Ishikawa (cell line): Measurements from ENCODE around the gene C6orf15.

ENCODE experiments used
- CEBPB ChIP-seq: IDR thresholded peaks from 2 replicates; pipeline ENCODE4 v1.6.1; 2012
- CREB1 ChIP-seq: IDR thresholded peaks from 2 replicates; pipeline ENCODE4 v1.6.1; 2012; ENCODE audit warnings: low read depth
- EGR1 ChIP-seq: IDR thresholded peaks from 2 replicates; pipeline ENCODE4 v1.6.1; 2012
- EP300 ChIP-seq: IDR thresholded peaks from 2 replicates; pipeline ENCODE4 v1.6.1; 2012; ENCODE audit warnings: borderline replicate concordance
- FOXM1 ChIP-seq: IDR thresholded peaks from 2 replicates; pipeline ENCODE4 v1.6.1; 2012; ENCODE audit warnings: low read depth, borderline replicate concordance
- MAX ChIP-seq: IDR thresholded peaks from 2 replicates; pipeline ENCODE4 v1.6.1; 2012
- NFIC ChIP-seq: IDR thresholded peaks from 2 replicates; pipeline ENCODE4 v1.6.1; 2012
- RAD21 ChIP-seq: IDR thresholded peaks from 2 replicates; pipeline ENCODE4 v1.6.1; 2012; ENCODE audit warnings: low read depth
- TAF1 ChIP-seq: IDR thresholded peaks from 2 replicates; pipeline ENCODE4 v1.6.1; 2012; ENCODE audit warnings: low read depth, mild to moderate bottlenecking
- TCF12 ChIP-seq: IDR thresholded peaks from 2 replicates; pipeline ENCODE4 v1.6.1; 2012; ENCODE audit warnings: low read depth
- TEAD4 ChIP-seq: IDR thresholded peaks from 2 replicates; pipeline ENCODE4 v1.6.1; 2012
- USF1 ChIP-seq: IDR thresholded peaks from 2 replicates; pipeline ENCODE4 v1.6.1; 2012
- YY1 ChIP-seq: IDR thresholded peaks from 2 replicates; pipeline ENCODE4 v1.6.1; 2012; ENCODE audit warnings: low read depth
- ZBTB7A ChIP-seq: IDR thresholded peaks from 2 replicates; pipeline ENCODE4 v1.6.1; 2012; ENCODE audit warnings: low read depth
- TF ChIP-seq, protein P1 (sequence below): IDR thresholded peaks from 2 replicates; pipeline ENCODE4 v1.6.1; 2012; ENCODE audit warnings: low read depth, mild to moderate bottlenecking

C6orf15 gene

DNA sequence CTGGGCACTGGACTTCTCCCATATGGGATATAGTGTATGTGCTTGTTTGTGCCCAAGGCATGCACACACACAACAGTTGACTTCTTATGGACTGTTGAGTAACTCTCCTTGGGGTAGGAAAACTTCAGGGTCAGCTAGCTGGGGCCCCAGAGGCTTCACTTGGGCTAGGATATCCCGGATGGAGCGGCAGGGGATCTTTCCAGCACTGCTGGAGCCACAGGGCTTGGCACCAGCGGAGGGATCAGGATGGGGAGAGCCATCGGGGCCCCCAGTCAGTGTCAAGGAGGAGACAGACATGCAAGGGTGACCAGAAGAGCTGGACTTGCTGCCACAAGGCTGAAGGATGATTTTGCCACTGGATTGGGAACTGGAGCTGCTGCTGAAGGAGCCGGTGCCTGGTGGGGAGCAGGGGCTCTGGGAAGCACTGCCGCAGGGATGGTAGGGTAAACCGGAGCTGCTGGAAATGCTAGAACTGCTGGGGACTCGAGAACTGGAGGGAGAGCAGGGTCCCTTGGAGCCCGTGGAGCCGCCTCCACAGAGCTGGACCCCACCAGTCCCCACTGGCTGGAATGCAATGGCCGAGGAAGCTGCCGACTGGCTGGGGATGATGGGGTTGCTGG is 3.7 kb upstream of the C6orf15 start:
- no peak for TF ChIP-seq FOXM1
- TF ChIP-seq, protein P1, sequence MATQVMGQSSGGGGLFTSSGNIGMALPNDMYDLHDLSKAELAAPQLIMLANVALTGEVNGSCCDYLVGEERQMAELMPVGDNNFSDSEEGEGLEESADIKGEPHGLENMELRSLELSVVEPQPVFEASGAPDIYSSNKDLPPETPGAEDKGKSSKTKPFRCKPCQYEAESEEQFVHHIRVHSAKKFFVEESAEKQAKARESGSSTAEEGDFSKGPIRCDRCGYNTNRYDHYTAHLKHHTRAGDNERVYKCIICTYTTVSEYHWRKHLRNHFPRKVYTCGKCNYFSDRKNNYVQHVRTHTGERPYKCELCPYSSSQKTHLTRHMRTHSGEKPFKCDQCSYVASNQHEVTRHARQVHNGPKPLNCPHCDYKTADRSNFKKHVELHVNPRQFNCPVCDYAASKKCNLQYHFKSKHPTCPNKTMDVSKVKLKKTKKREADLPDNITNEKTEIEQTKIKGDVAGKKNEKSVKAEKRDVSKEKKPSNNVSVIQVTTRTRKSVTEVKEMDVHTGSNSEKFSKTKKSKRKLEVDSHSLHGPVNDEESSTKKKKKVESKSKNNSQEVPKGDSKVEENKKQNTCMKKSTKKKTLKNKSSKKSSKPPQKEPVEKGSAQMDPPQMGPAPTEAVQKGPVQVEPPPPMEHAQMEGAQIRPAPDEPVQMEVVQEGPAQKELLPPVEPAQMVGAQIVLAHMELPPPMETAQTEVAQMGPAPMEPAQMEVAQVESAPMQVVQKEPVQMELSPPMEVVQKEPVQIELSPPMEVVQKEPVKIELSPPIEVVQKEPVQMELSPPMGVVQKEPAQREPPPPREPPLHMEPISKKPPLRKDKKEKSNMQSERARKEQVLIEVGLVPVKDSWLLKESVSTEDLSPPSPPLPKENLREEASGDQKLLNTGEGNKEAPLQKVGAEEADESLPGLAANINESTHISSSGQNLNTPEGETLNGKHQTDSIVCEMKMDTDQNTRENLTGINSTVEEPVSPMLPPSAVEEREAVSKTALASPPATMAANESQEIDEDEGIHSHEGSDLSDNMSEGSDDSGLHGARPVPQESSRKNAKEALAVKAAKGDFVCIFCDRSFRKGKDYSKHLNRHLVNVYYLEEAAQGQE: no peak
- TF ChIP-seq USF1: no peak
- no peak for TF ChIP-seq MAX
- TF ChIP-seq TAF1: no peak

DNA sequence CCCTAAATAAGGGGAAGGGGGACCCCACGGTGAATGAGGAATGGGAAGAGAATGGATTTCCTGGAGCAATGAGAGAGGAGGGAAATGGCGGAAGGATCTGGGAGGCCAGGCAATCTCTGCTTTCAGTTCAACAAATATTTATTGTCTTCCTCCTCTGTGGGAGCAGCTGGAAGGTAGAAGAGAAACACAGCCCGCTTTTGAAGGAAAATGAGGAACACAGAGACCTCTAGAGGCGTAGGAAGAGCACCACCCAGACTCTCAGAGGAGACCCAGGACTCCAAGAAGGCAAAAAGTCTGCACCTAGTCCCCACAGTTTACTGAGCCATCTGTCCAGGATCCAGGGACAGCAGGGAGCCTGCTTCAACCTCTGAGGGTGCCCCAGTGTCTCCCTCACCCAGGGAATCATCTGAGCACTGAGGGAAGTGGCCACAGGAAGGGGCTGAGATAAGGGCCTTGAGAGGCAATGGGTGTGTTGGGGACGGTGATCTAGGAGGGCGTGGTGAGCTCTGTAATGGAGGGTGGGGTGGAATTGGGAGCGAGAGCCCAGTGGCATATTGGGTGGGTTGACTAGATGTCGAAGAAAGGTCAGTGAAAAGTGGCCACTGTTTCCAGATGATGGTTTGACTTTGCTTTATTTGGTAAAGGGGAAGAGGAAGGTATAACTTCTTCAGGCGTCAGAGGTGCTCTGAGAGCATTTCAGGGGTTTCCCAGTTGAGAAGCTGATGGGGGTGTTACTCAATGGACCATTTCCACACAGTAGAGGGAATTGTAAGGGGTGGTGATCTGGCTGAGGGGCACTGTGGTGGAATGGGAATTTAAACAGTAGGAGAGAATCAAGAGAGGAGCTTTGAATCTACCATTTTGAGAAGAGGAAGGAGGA is 2.8 kb upstream of the C6orf15 start:
- TF ChIP-seq ZBTB7A (no peak), RAD21 (peak; percentile 34; the same call in 1 of the 2 replicates)

GRCh38 chr6:31114541-31114878 is 2.1 kb upstream of the C6orf15 start, which contains the start of gene PSORS1C1:
Gene PSORS1C1 (plus strand): TSS chr6:31114800. CDS start chr6:31129633, 14,833 bp downstream.
- TF ChIP-seq CEBPB (no peak), MAX (no peak), TEAD4 (peak; percentile 66), NFIC (peak; percentile 47), TCF12 (peak; percentile 45; the same call in 1 of the 2 replicates)

DNA sequence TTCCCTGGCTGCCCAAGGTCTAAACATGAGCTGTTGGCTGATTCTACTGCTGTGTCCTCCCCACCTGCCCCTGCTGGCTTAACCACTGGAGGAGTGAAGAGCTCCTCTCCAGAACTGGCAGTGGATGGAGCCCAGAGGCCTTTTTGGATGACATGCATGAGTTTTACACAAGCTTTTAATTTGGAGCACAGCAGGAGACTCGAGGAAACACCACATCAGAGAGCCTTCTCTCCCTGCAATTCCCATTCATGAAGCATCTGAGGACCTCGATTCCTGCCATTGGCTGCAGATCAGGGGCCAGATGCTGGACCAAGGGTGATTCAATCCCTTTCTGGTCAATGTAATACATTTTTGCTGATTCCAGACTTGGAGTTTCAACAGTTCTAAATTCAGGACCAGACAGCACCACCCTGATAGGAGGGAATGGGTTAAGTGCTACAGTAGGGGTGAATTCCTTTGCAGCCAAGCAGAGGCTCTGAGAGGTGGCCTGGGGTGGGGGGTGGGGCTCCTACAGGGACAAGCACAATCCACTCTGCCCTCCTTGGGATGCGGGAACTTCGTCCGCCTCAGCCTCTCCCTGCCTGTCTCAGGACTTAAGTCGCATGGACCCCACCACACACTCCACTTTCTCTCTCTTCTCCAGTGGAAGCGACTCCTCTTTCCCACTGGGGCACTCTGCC is 1.6 kb upstream of the C6orf15 start:
- TF ChIP-seq YY1 (no peak), NFIC (no peak), ZBTB7A (no peak), EP300 (no peak), CEBPB (no peak)

- TF ChIP-seq FOXM1 (no peak), NFIC (no peak), TCF12 (no peak), TEAD4 (no peak), ZBTB7A (no peak), TAF1 (no peak), USF1 (no peak), CEBPB (no peak), YY1 (no peak), MAX (no peak), RAD21 (no peak)
- TF ChIP-seq, protein P1: no peak
Observed at GRCh38 chr6:31111712-31112111, 663 bp downstream of the C6orf15 start.

DNA sequence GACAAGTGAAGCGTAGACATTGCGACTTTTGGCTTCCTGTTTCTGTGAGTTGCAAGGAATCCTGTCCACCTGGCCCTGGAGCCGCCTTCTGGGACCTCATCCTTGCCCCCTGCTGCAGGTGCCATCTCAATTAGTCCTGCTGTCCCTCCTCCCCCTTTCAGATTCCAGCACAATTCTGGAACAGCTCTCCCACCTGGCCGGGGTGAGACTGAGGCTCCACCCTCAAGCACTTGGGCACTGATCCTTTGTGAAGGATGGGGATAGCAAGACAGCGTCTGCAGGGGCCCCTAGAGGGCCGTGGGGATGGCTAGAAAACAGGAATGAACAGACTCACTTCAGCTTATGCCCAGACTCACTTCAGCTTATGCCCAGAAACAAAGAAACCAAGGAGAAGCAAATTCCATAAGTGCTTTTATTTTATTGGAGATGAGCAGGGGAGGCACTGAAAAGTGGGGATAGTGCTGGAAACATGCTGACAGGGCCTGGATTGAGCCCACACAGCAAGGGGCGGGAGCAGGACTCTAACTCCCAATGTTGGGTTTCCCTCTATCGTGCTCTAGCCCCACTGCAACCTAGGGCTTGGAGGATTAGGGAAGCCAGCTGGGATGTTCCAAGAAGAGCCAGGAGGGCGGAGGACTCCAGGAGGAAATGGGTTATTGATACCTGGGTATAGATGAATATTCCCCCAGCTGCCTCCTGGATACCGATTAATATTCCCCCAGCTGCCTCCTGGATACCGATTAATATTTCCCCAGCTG is 1.4 kb downstream of the C6orf15 start:
- TF ChIP-seq USF1 (no peak), CREB1 (no peak), RAD21 (no peak), NFIC (no peak), TEAD4 (no peak), CEBPB (no peak), EGR1 (no peak), TCF12 (no peak), MAX (no peak), ZBTB7A (no peak), EP300 (no peak), YY1 (no peak), TAF1 (no peak), FOXM1 (no peak)
- TF ChIP-seq, protein P1: no peak
